Measurements from ENCODE around the gene UFD1. TPM values are rescaled to one million over a fixed set of nuclear protein-coding genes. Genes with fewer than 3 reads are reported as not detected.

UFD1 gene
- total and polyA plus RNA-seq, 2 of the 13 experiments (the other 11 are each of a cell fraction or from before 2014, with no cell fraction given): 47.9 to 51.1 TPM

- TF ChIP-seq ZNF574 (CRISPR knock-in tag; IDR thresholded peaks at IDR 0.05): peak; percentile 61
- no peak for TF ChIP-seq ZNF546 (CRISPR knock-in tag; conservative IDR thresholded peaks at IDR 0.05)
- no peak for TF ChIP-seq ZNF350 (CRISPR knock-in tag; IDR thresholded peaks at IDR 0.05; ENCODE audit: borderline replicate concordance, low read depth)
- TF ChIP-seq HMGA1 (CRISPR knock-in tag; conservative IDR thresholded peaks at IDR 0.05): no peak
- 0 out of 2 replicates have a peak, but pooled peaks have one; percentile 24 for TF ChIP-seq ZBTB40 (IDR thresholded peaks at IDR 0.05)
- TF ChIP-seq ZBTB40 (CRISPR knock-in tag; IDR thresholded peaks at IDR 0.05): no peak
- no peak for TF ChIP-seq ZNF207 (IDR thresholded peaks at IDR 0.05; ENCODE audit: borderline replicate concordance)
- no peak for TF ChIP-seq ZNF501 (CRISPR knock-in tag; IDR thresholded peaks at IDR 0.05)
- no peak for TF ChIP-seq HHEX (CRISPR knock-in tag; IDR thresholded peaks at IDR 0.05)
- TF ChIP-seq SUZ12 (IDR thresholded peaks at IDR 0.05; ENCODE audit: low read depth, low read length): no peak
- TF ChIP-seq, protein P1, sequence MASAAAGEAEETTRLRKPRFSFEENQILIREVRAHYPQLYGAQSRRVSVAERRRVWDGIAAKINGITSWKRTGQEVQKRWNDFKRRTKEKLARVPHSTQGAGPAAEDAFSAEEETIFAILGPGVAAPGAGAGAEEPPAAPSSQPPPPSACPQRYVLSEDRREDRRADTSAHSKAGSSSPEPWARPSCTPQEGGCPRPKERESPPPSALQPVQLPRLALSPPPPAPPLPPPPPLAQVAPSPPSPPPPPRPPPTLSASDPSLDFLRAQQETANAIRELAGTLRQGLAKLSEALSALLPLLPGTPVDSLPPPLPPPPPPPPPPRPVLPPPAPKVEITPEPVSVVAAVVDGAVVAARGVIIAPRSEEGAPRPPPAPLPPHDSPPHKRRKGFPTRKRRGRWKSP (CRISPR knock-in tag; IDR thresholded peaks at IDR 0.05): no peak
- no peak for TF ChIP-seq ARID2 (CRISPR knock-in tag; IDR thresholded peaks at IDR 0.05; ENCODE audit: borderline replicate concordance)
- no peak for TF ChIP-seq ZNF891 (CRISPR knock-in tag; IDR thresholded peaks at IDR 0.05)
- TF ChIP-seq FOXC1 (CRISPR knock-in tag; IDR thresholded peaks at IDR 0.05; ENCODE audit: borderline replicate concordance): no peak
- peak; percentile 49; the same call in 1 of the 2 replicates for TF ChIP-seq HOXA5 (CRISPR knock-in tag; IDR thresholded peaks at IDR 0.05)
- no peak for TF ChIP-seq MAF1 (CRISPR knock-in tag; IDR thresholded peaks at IDR 0.05; ENCODE audit: borderline replicate concordance)
- no peak for TF ChIP-seq ZNF383 (CRISPR knock-in tag; IDR thresholded peaks at IDR 0.05; ENCODE audit: borderline replicate concordance)
- no peak for TF ChIP-seq JUND (CRISPR knock-in tag; IDR thresholded peaks at IDR 0.05)
- TF ChIP-seq PRMT3 (CRISPR knock-in tag; IDR thresholded peaks at IDR 0.05; ENCODE audit: borderline replicate concordance, low read depth): no peak
Observed at GRCh38 chr22:19478901-19479354, at the start of gene UFD1 (continued).

Data from HepG2 (cell line).